Thyroid gland (tissue), 4 donors: ENCODE results near the gene ZNF44. TPM values are rescaled to one million over a fixed set of nuclear protein-coding genes. Genes with fewer than 3 reads are reported as not detected.

Source experiments
- DNase-seq, 2 donors: peaks; one replicate each; pipeline ENCODE4 v3.0.0-alpha.2; 2019
- H3K27ac ChIP-seq, 3 donors: fragments of 200-600 bp; sonication (generic); 1 replicate in 2 of 3; 2 replicates in 1 of 3; pipeline ENCODE4 v1.5.1; 2016 to 2019; ENCODE audit warnings: mild to moderate bottlenecking in 1 of 3, moderate library complexity in 1 of 3
- H3K27me3 ChIP-seq: fragments of 200-600 bp; sonication (generic); one replicate; pipeline ENCODE4 v1.5.1; 2019
- H3K36me3 ChIP-seq, 2 donors: fragments of 200-600 bp; sonication (generic); one replicate each; pipeline ENCODE4 v1.5.1; 2016 to 2019
- H3K4me1 ChIP-seq, 2 donors: fragments of 200-600 bp; sonication (generic); one replicate each; pipeline ENCODE4 v1.5.1; 2017 to 2019
- H3K4me3 ChIP-seq, 3 donors: fragments of 200-600 bp; sonication (generic); replicated peaks in 1 of 3; 1 replicate in 2 of 3; 2 replicates in 1 of 3; pipeline ENCODE4 v1.5.1; 2016; ENCODE audit warnings: mild to moderate bottlenecking in 1 of 3
- H3K9me3 ChIP-seq: fragments of 200-600 bp; sonication (generic); one replicate; pipeline ENCODE4 v1.5.1; 2017
- CTCF ChIP-seq, 6 experiments: fragments of 200-600 bp in 3 of 6; fragments of 450-650 bp in 3 of 6; sonication (generic) in 3 of 6; IDR thresholded peaks; one replicate each; pipeline ENCODE4 v1.5.1; 2016 to 2019; ENCODE audit warnings: antibody characterized with exemption in 6 of 6, mild to moderate bottlenecking in 2 of 6, inconsistent platforms in 1 of 6, moderate library complexity in 1 of 6
- POLR2A ChIP-seq, 2 donors: fragments of 450-650 bp; IDR thresholded peaks; one replicate each; pipeline ENCODE4 v1.6.1; 2017; ENCODE audit warnings: antibody characterized with exemption in 2 of 2, mild to moderate bottlenecking in 2 of 2, moderate library complexity in 1 of 2
- WGBS, 2 donors: methylation state at CpG; one replicate each; pipeline ENCODE4 v1.1.5; 2017; 5-methylcytosine and 5-hydroxymethylcytosine counted together
- intact Hi-C: fragments of 100-400 bp; cut with DNase I; formaldehyde crosslinking; loops from one replicate; pipeline ENCODE4 v1.15.1; 2023
- total RNA-seq, 4 donors: library from RNA; depleted of rRNA; stranded (reverse); fragments of >200 nt; gene quantifications; one replicate each; pipeline ENCODE4 v1.2.3, GENCODE V29; 2016

Gene ZNF44
- 10 to 100 TPM; 13.7 to 24.6 (median 19.2) TPM for total RNA-seq

GRCh38 chr19:12294249-12295158, at the start of gene ZNF44:
ZNF44 (minus strand) TSS chr19:12294883; CDS start chr19:12294694, 189 bp downstream.
- 0% methylated on average over 26 to 28 of the region's 66 CpGs for WGBS, 2 donors
- no peak for TF ChIP-seq CTCF (IDR thresholded peaks at IDR 0.05)
- peak in 1 of 2 donors; percentile 86 for TF ChIP-seq POLR2A (IDR thresholded peaks at IDR 0.05)
- no peaks in the 10 kb centered on the region for H3K9me3 ChIP-seq
- H3K4me1 ChIP-seq = peaks cover 8 to 24% of the 10 kb centered on the region in 2 donors
- peak within 1 kb of the TSS; percentile 80 to 94 (median 82) for H3K27ac ChIP-seq
- no peaks in the 10 kb centered on the region for H3K36me3 ChIP-seq
- H3K4me3 ChIP-seq = peak within 1 kb of the TSS; percentile 78 to 99 (median 97)
- intact Hi-C loops = no loop called here
- DNase-seq = peak; percentile 99
- H3K27me3 ChIP-seq = no peaks in the 10 kb centered on the region

GRCh38 chr19:12333162-12334159, 38.8 kb upstream of the ZNF44 start, which contains the start of gene ZNF563:
ZNF563 (minus strand) TSS chr19:12333633; CDS start chr19:12333482, 151 bp downstream.
- peak; percentile 99 to 100 for DNase-seq
- no peaks in the 10 kb centered on the region for H3K36me3 ChIP-seq
- peaks cover 18 to 26% of the 10 kb centered on the region in 2 donors for H3K4me1 ChIP-seq
- peak within 1 kb of the TSS; percentile 84 to 97 (median 87) for H3K4me3 ChIP-seq
- no peaks in the 10 kb centered on the region for H3K9me3 ChIP-seq
- 1 to 3% methylated on average over 22 to 25 of the region's 55 CpGs for WGBS, 2 donors
- intact Hi-C loops = no loop called here
- H3K27ac ChIP-seq = peak within 1 kb of the TSS; percentile 89 to 94 (median 91)
- TF ChIP-seq POLR2A (IDR thresholded peaks at IDR 0.05) (peak; percentile 83 to 97), CTCF (IDR thresholded peaks at IDR 0.05) (peak in 1 of 6 experiments; percentile 5)
- no peaks in the 10 kb centered on the region for H3K27me3 ChIP-seq

GRCh38 chr19:12331211-12331941, 36.7 kb upstream of the ZNF44 start:
- Histone ChIP-seq H3K4me1 (peaks cover 18 to 26% of the 10 kb centered on the region in 2 donors), H3K27ac (peak overlapping the region; percentile 89 to 94 (median 91)), H3K27me3 (no peaks in the 10 kb centered on the region), H3K36me3 (no peaks in the 10 kb centered on the region), H3K4me3 (no peak overlapping the region), H3K9me3 (no peaks in the 10 kb centered on the region)
- peak; percentile 71 to 79 for DNase-seq
- WGBS, 2 donors = 44 to 50% methylated on average over 4 of the region's 4 CpGs
- intact Hi-C loops = no loop called here
- no peak for TF ChIP-seq CTCF (IDR thresholded peaks at IDR 0.05)
- TF ChIP-seq POLR2A (IDR thresholded peaks at IDR 0.05) = no peak

DNA sequence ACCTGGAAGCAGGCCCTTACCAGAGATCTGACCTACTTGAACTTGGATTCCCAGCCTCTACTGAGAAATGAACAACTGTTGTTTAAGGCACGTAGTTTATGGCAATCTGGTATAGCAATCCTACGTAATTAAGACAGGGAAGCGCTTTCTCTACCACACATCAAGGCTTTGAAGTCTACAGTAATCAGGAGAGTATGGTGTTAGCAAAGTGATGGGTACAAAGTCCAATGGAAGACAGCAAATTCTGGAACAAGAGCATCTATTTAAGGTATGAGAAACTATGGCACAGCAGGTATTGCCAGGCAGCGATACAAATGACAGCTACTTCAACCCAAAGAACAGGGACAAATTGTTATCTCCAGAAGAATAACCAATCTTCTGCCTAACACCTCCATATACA, 35.7 kb upstream of the ZNF44 start:
- DNase-seq = no peak
- H3K27me3 ChIP-seq = no peaks in the 10 kb centered on the region
- intact Hi-C loops = no loop called here

More for the DNA sequence above, 35.7 kb upstream of the ZNF44 start:
- WGBS, 2 donors = 79 to 86% methylated on average over 4 of the region's 4 CpGs
- Histone ChIP-seq H3K4me1 (peaks cover 18 to 26% of the 10 kb centered on the region in 2 donors), H3K36me3 (no peaks in the 10 kb centered on the region), H3K27ac (peak overlapping the region; percentile 1 to 94 (median 89)), H3K4me3 (no peak overlapping the region), H3K9me3 (no peaks in the 10 kb centered on the region)
- TF ChIP-seq POLR2A (IDR thresholded peaks at IDR 0.05) (no peak), CTCF (IDR thresholded peaks at IDR 0.05) (no peak)
